WI38 (cell line): ENCODE results near the gene HMX2.

Experiments used
- H3K4me3 ChIP-seq: 2 replicates; pipeline ENCODE4 v1.5.1; 2011; ENCODE audit warnings: low read depth, mild to moderate bottlenecking, control low read depth, low read length
- CTCF ChIP-seq: IDR thresholded peaks from 2 replicates; pipeline ENCODE4 v1.5.1; 2012; ENCODE audit warnings: low read depth, mild to moderate bottlenecking, control low read depth, low read length

Gene HMX2

GRCh38 chr10:123183724-123184123, 35.8 kb downstream of the HMX2 start:
- no peak for TF ChIP-seq CTCF
- no peak overlapping the region for H3K4me3 ChIP-seq

GRCh38 chr10:123187781-123188180, 39.8 kb downstream of the HMX2 start:
- H3K4me3 ChIP-seq, result no peak overlapping the region
- no peak for TF ChIP-seq CTCF

GRCh38 chr10:123191886-123192285, 44.0 kb downstream of the HMX2 start:
- no peak for TF ChIP-seq CTCF
- no peak overlapping the region for H3K4me3 ChIP-seq

GRCh38 chr10:123194056-123194455, 46.1 kb downstream of the HMX2 start:
- no peak overlapping the region for H3K4me3 ChIP-seq
- no peak for TF ChIP-seq CTCF
